SK-N-SH (cell line): Measurements from ENCODE around the gene ADAMTS15. TPM values are rescaled to one million over a fixed set of nuclear protein-coding genes. Genes with fewer than 3 reads are reported as not detected.
A peak's percentile ranks its signal among the peaks of the same experiment; 100 is the strongest.

Experiments used
- CTCF ChIA-PET: fragments of 300-600, 350-600 bp; formaldehyde crosslinking; extraction: SDS; loops from one replicate; lab custom pipeline; 2021; lab: Yijun Ruan, JAX
- POLR2A ChIA-PET: fragments of 350-600 bp; sonication (Branson Sonifier 250); formaldehyde crosslinking; extraction: SDS; loops from one replicate; lab custom pipeline; 2020; ENCODE audit warnings: antibody characterized with exemption, inconsistent platforms; lab: Yijun Ruan, JAX
- DNase-seq: peaks from one replicate; pipeline ENCODE4 v3.0.0; 2012
- H2AFZ ChIP-seq: fragments of 200-600 bp; sonication (generic); 2 replicates; pipeline ENCODE4 v1.8.1; 2016; ENCODE audit warnings: antibody characterized with exemption, mild to moderate bottlenecking, low read depth
- H3F3A ChIP-seq: fragments of 200-600 bp; sonication (generic); replicated peaks from 2 replicates; pipeline ENCODE3; 2016; ENCODE audit warnings: antibody characterized with exemption, mild to moderate bottlenecking; ENCODE audit not compliant: insufficient read depth
- H3K27ac ChIP-seq, 2 experiments: fragments of 200-500 bp in 1 of 2; fragments of 200-600 bp in 1 of 2; sonication (Bioruptor generic) in 1 of 2; sonication (generic), shearing (Covaris generic) in 1 of 2; 2 replicates each; pipeline versions ENCODE4 v1.5.1 to v1.6.1; 2014 to 2016; ENCODE audit warnings: low read depth in 2 of 2, inconsistent platforms in 1 of 2, low read length in 1 of 2, mild to moderate bottlenecking in 1 of 2, mixed read lengths in 1 of 2
- H3K27me3 ChIP-seq: fragments of 200-600 bp; sonication (generic), shearing (Covaris generic); 2 replicates; pipeline ENCODE4 v1.6.1; 2016; ENCODE audit warnings: mixed run types; ENCODE audit not compliant: insufficient read depth
- H3K36me3 ChIP-seq, 2 experiments: fragments of 200-500 bp in 1 of 2; fragments of 200-600 bp in 1 of 2; sonication (Bioruptor generic) in 1 of 2; sonication (generic) in 1 of 2; replicated peaks in 1 of 2; 2 replicates each; pipeline versions ENCODE3 to v1.5.1; 2014 to 2016; ENCODE audit warnings: low read length in 1 of 2, mild to moderate bottlenecking in 1 of 2; ENCODE audit not compliant: insufficient read depth in 2 of 2, control insufficient read depth in 1 of 2
- H3K4me1 ChIP-seq, 2 experiments: fragments of 200-500 bp in 1 of 2; fragments of 200-600 bp in 1 of 2; sonication (Bioruptor generic) in 1 of 2; sonication (generic), shearing (Covaris generic) in 1 of 2; 2 replicates each; pipeline versions ENCODE4 v1.5.1 to v1.6.1; 2014 to 2016; ENCODE audit warnings: low read depth in 1 of 2, low read length in 1 of 2, mixed run types in 1 of 2; ENCODE audit not compliant: insufficient read depth in 2 of 2, control insufficient read depth in 1 of 2
- H3K4me2 ChIP-seq: fragments of 200-600 bp; sonication (generic), shearing (Covaris generic); 2 replicates; pipeline ENCODE4 v1.6.1; 2017; ENCODE audit warnings: mixed run types
- H3K4me3 ChIP-seq, 2 experiments: fragments of 200-500 bp in 1 of 2; fragments of 200-600 bp in 1 of 2; sonication (Bioruptor generic) in 1 of 2; sonication (generic), shearing (Covaris generic) in 1 of 2; 2 replicates each; pipeline versions ENCODE4 v1.5.1 to v1.8.1; 2014 to 2016; ENCODE audit warnings: low read depth in 2 of 2, inconsistent platforms in 1 of 2, low read length in 1 of 2, mild to moderate bottlenecking in 1 of 2, mixed read lengths in 1 of 2, moderate library complexity in 1 of 2
- H3K79me2 ChIP-seq: fragments of 200-600 bp; sonication (generic); 2 replicates; pipeline ENCODE4 v1.8.1; 2017; ENCODE audit warnings: mild to moderate bottlenecking; ENCODE audit not compliant: insufficient read depth
- H3K9ac ChIP-seq: fragments of 200-600 bp; sonication (generic); 2 replicates; pipeline ENCODE4 v1.6.1; 2017; ENCODE audit warnings: mixed run types
- H3K9me2 ChIP-seq: fragments of 200-600 bp; sonication (generic); 2 replicates; pipeline ENCODE4 v1.6.1; 2017; ENCODE audit warnings: mixed run types
- H3K9me3 ChIP-seq: fragments of 200-600 bp; sonication (generic); 2 replicates; pipeline ENCODE4 v1.6.1; 2017; ENCODE audit warnings: mixed run types, mild to moderate bottlenecking, moderate library complexity
- H4K20me1 ChIP-seq: fragments of 200-600 bp; sonication (generic); 2 replicates; pipeline ENCODE4 v1.6.1; 2017; ENCODE audit warnings: mild to moderate bottlenecking, mixed run types; ENCODE audit not compliant: insufficient read depth
- CHD2 ChIP-seq: fragments of 150-350 bp; IDR thresholded peaks from 2 replicates; pipeline ENCODE4 v1.6.1; 2018; ENCODE audit warnings: low read length; ENCODE audit not compliant: partially characterized antibody
- CTCF ChIP-seq: fragments of 200-600 bp; sonication (generic); IDR thresholded peaks from 2 replicates; pipeline ENCODE4 v1.6.1; 2017; ENCODE audit warnings: antibody characterized with exemption, mild to moderate bottlenecking, moderate library complexity
- EZH2phosphoT487 ChIP-seq: fragments of 200-600 bp; sonication (generic); IDR thresholded peaks from 2 replicates; pipeline ENCODE4 v1.6.1; 2017; ENCODE audit warnings: low read depth, mixed run types, mild to moderate bottlenecking, antibody characterized with exemption, moderate library complexity, borderline replicate concordance
- GABPA ChIP-seq: IDR thresholded peaks from 2 replicates; pipeline ENCODE4 v1.4.0; 2012; ENCODE audit warnings: low read depth, mild to moderate bottlenecking
- IRF3 ChIP-seq: fragments of 150-350 bp; IDR thresholded peaks from 2 replicates; pipeline ENCODE4 v1.6.1; 2016; ENCODE audit warnings: mild to moderate bottlenecking, low read depth, low read length
- MEF2A ChIP-seq: IDR thresholded peaks from 2 replicates; pipeline ENCODE4 v1.4.0; 2012; ENCODE audit warnings: low read depth, borderline replicate concordance
- POLR2AphosphoS5 ChIP-seq: IDR thresholded peaks from 2 replicates; pipeline ENCODE4 v1.6.1; 2012; ENCODE audit warnings: low read depth, low read length
- RXRA ChIP-seq: IDR thresholded peaks from 2 replicates; pipeline ENCODE4 v1.4.0; 2012; ENCODE audit warnings: low read depth, mild to moderate bottlenecking, borderline replicate concordance
- TCF12 ChIP-seq: IDR thresholded peaks from 2 replicates; pipeline ENCODE4 v1.4.0; 2012
- USF1 ChIP-seq: IDR thresholded peaks from 2 replicates; pipeline ENCODE4 v1.4.0; 2012; ENCODE audit warnings: low read depth, borderline replicate concordance
- USF2 ChIP-seq: fragments of 150-350 bp; IDR thresholded peaks from 2 replicates; pipeline ENCODE4 v1.6.1; 2017; ENCODE audit warnings: antibody characterized with exemption, low read length, low read depth, borderline replicate concordance
- YY1 ChIP-seq: IDR thresholded peaks from 2 replicates; pipeline ENCODE4 v1.4.0; 2012; ENCODE audit warnings: low read depth, mild to moderate bottlenecking
- ZBTB33 ChIP-seq: IDR thresholded peaks from 2 replicates; pipeline ENCODE4 v1.4.0; 2012; ENCODE audit warnings: low read depth, borderline replicate concordance
- WGBS: methylation state at CpG from one replicate; pipeline ENCODE4 v1.1.6; 2017; ENCODE audit warnings: low lambda C conversion rate; 5-methylcytosine and 5-hydroxymethylcytosine counted together
- polyA plus RNA-seq, 3 experiments: library from polyadenylated mRNA; depleted of rRNA; stranded (reverse); fragments of >200 nt; gene quantifications; 2 replicates each; pipeline ENCODE4 v1.2.3, GENCODE V29; 2012

Gene ADAMTS15
- polyA plus RNA-seq, 1 of the 3 experiments (the other 2 are of a cell fraction) = 1.1 TPM

GRCh38 chr11:130475426-130476053 lies 27.1 kb downstream of the ADAMTS15 start:
- no peaks in the 10 kb centered on the region for H4K20me1 ChIP-seq
- TF ChIP-seq CTCF (no peak), IRF3 (no peak), GABPA (no peak)
- no peak overlapping the region for H3K27ac ChIP-seq
- H3K9me3 ChIP-seq = no peaks in the 10 kb centered on the region
- no peaks in the 10 kb centered on the region for H3K27me3 ChIP-seq
- H3K4me3 ChIP-seq = no peak overlapping the region
- 92% methylated on average over 8 of the region's 10 CpGs for WGBS
- no peak overlapping the region for H3K9ac ChIP-seq
- no peaks in the 10 kb centered on the region for H3K79me2 ChIP-seq
- DNase-seq = peak; percentile 13
- H3K4me1 ChIP-seq = peaks cover 8 to 29% of the 10 kb centered on the region in 2 experiments; a peak in 3 of 4 replicates
- ChIA-PET CTCF (interaction anchor here (1.8 kb wide), 1 partner anchor 387 kb away, joined by 7 read pairs; no protein-coding TSS in a partner anchor), POLR2A (no interaction called here)
- no peaks in the 10 kb centered on the region for H3K36me3 ChIP-seq
- no peak overlapping the region for H3K4me2 ChIP-seq
- no peak overlapping the region for H2AFZ ChIP-seq
- peaks cover 16% of the 10 kb centered on the region for H3F3A ChIP-seq
- H3K9me2 ChIP-seq = no peaks in the 10 kb centered on the region

- H2AFZ ChIP-seq = no peak overlapping the region
- ChIA-PET CTCF (interaction anchor here (1.2 to 1.3 kb wide), 2 partner anchors 9 to 386 kb away, joined by 3 to 6 read pairs; no protein-coding TSS in a partner anchor), POLR2A (no interaction called here)
- 94% methylated on average over 9 of the region's 12 CpGs for WGBS
- no peaks in the 10 kb centered on the region for H3K79me2 ChIP-seq
- no peak overlapping the region for H3K9ac ChIP-seq
- TF ChIP-seq EZH2phosphoT487 = no peak
- no peak for TF ChIP-seq ZBTB33
- TF ChIP-seq CHD2 = no peak
- no peak for TF ChIP-seq RXRA
- no peak for TF ChIP-seq CTCF
- no peak for TF ChIP-seq YY1
- TF ChIP-seq TCF12 = no peak
- TF ChIP-seq MEF2A = no peak
- TF ChIP-seq USF2 = no peak
- TF ChIP-seq USF1 = no peak
- no peak for TF ChIP-seq POLR2AphosphoS5
- no peaks in the 10 kb centered on the region for H4K20me1 ChIP-seq
- no peak overlapping the region for H3K4me2 ChIP-seq
- H3K36me3 ChIP-seq = no peaks in the 10 kb centered on the region
- no peak overlapping the region for H3K4me3 ChIP-seq
- no peaks in the 10 kb centered on the region for H3K27me3 ChIP-seq
- peaks cover 23% of the 10 kb centered on the region for H3F3A ChIP-seq
- peak; percentile 10 for DNase-seq
- H3K9me2 ChIP-seq = no peaks in the 10 kb centered on the region
- peaks cover 8 to 37% of the 10 kb centered on the region in 2 experiments; a peak in 3 of 4 replicates for H3K4me1 ChIP-seq
- no peak overlapping the region; a peak in 1 of 4 replicates for H3K27ac ChIP-seq
- no peaks in the 10 kb centered on the region for H3K9me3 ChIP-seq
Observed at GRCh38 chr11:130476200-130476921, 27.9 kb downstream of the ADAMTS15 start.
